Measurements from ENCODE around the gene ELL. TPM values are rescaled to one million over a fixed set of nuclear protein-coding genes. Genes with fewer than 3 reads are reported as not detected.

ELL gene
- total and polyA plus RNA-seq, 9 of the 15 experiments (the other 6 are each of a cell fraction or from before 2014, with no cell fraction given), result 0.24 to 22.5 (median 4.1) TPM

DNA sequence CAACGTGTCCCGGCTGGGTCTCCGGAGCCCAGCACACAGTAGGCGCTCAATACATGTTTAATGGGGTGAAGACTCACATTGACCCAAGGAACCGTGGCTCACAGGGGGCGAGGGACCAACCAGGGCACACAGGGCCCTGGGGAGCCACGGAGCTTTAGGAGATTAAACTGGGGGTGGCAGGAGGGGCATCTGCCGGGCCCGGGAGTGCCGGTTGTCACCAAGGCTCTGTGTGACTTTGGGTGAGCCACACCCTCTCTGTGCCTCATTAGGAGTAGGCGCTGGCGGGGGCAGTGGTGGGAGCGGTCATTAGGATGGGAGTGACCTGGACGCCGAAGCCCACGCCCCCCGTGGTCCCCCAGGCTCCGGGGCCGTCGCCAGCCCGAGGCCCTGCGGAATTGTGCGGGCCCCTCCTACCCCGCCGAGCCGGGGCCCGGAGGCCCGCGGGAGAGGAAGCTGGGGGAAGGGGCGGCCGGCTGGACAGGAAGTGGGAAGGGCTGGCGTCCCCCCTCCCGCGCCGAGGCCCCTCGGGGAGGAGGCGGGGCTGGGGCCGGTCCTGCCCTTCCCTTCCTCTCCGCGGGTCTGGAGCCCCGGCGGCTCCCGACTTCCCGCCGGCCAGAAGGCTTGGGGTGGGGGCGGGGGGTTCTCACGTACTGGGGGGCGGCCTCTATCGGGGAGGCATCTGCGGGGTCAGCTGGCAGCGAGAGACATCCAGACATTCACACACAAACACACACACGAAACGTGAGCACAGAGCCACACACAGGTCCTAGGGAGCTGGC is 104.4 kb downstream of the ELL start (continued):
- TF ChIP-seq, protein P1, sequence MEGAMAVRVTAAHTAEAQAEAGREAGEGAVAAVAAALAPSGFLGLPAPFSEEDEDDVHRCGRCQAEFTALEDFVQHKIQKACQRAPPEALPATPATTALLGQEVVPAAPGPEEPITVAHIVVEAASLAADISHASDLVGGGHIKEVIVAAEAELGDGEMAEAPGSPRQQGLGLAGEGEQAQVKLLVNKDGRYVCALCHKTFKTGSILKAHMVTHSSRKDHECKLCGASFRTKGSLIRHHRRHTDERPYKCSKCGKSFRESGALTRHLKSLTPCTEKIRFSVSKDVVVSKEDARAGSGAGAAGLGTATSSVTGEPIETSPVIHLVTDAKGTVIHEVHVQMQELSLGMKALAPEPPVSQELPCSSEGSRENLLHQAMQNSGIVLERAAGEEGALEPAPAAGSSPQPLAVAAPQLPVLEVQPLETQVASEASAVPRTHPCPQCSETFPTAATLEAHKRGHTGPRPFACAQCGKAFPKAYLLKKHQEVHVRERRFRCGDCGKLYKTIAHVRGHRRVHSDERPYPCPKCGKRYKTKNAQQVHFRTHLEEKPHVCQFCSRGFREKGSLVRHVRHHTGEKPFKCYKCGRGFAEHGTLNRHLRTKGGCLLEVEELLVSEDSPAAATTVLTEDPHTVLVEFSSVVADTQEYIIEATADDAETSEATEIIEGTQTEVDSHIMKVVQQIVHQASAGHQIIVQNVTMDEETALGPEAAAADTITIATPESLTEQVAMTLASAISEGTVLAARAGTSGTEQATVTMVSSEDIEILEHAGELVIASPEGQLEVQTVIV (CRISPR knock-in tag; IDR thresholded peaks at IDR 0.05; ENCODE audit: borderline replicate concordance), result peak; percentile 7; the same call in 1 of the 2 replicates
- TF ChIP-seq ILF3 (IDR thresholded peaks at IDR 0.05; ENCODE audit: borderline replicate concordance) (no peak; the same call in 1 of the 2 replicates), LEF1 (IDR thresholded peaks at IDR 0.05) (0 out of 2 replicates have a peak, but pooled peaks have one; percentile 11), RCOR1 (IDR thresholded peaks at IDR 0.05; ENCODE audit: borderline replicate concordance in 1 of 2, low read depth in 2 of 2, low read length in 2 of 2) (no peak), ZNF586 (CRISPR knock-in tag; conservative IDR thresholded peaks at IDR 0.05) (no peak), GATAD2B (IDR thresholded peaks at IDR 0.05; ENCODE audit: borderline replicate concordance) (peak; percentile 62; the same call in 1 of the 2 replicates), LCOR (CRISPR knock-in tag; IDR thresholded peaks at IDR 0.05) (no peak), RB1 (IDR thresholded peaks at IDR 0.05; ENCODE audit: low read depth) (peak; percentile 64), CREM (IDR thresholded peaks at IDR 0.05; ENCODE audit: low read depth) (no peak; the same call in none of the 2 replicates), POLR2G (IDR thresholded peaks at IDR 0.05; ENCODE audit: low read depth, low read length) (peak; percentile 86), COPS2 (conservative IDR thresholded peaks at IDR 0.05) (no peak)
- TF ChIP-seq, protein P2, sequence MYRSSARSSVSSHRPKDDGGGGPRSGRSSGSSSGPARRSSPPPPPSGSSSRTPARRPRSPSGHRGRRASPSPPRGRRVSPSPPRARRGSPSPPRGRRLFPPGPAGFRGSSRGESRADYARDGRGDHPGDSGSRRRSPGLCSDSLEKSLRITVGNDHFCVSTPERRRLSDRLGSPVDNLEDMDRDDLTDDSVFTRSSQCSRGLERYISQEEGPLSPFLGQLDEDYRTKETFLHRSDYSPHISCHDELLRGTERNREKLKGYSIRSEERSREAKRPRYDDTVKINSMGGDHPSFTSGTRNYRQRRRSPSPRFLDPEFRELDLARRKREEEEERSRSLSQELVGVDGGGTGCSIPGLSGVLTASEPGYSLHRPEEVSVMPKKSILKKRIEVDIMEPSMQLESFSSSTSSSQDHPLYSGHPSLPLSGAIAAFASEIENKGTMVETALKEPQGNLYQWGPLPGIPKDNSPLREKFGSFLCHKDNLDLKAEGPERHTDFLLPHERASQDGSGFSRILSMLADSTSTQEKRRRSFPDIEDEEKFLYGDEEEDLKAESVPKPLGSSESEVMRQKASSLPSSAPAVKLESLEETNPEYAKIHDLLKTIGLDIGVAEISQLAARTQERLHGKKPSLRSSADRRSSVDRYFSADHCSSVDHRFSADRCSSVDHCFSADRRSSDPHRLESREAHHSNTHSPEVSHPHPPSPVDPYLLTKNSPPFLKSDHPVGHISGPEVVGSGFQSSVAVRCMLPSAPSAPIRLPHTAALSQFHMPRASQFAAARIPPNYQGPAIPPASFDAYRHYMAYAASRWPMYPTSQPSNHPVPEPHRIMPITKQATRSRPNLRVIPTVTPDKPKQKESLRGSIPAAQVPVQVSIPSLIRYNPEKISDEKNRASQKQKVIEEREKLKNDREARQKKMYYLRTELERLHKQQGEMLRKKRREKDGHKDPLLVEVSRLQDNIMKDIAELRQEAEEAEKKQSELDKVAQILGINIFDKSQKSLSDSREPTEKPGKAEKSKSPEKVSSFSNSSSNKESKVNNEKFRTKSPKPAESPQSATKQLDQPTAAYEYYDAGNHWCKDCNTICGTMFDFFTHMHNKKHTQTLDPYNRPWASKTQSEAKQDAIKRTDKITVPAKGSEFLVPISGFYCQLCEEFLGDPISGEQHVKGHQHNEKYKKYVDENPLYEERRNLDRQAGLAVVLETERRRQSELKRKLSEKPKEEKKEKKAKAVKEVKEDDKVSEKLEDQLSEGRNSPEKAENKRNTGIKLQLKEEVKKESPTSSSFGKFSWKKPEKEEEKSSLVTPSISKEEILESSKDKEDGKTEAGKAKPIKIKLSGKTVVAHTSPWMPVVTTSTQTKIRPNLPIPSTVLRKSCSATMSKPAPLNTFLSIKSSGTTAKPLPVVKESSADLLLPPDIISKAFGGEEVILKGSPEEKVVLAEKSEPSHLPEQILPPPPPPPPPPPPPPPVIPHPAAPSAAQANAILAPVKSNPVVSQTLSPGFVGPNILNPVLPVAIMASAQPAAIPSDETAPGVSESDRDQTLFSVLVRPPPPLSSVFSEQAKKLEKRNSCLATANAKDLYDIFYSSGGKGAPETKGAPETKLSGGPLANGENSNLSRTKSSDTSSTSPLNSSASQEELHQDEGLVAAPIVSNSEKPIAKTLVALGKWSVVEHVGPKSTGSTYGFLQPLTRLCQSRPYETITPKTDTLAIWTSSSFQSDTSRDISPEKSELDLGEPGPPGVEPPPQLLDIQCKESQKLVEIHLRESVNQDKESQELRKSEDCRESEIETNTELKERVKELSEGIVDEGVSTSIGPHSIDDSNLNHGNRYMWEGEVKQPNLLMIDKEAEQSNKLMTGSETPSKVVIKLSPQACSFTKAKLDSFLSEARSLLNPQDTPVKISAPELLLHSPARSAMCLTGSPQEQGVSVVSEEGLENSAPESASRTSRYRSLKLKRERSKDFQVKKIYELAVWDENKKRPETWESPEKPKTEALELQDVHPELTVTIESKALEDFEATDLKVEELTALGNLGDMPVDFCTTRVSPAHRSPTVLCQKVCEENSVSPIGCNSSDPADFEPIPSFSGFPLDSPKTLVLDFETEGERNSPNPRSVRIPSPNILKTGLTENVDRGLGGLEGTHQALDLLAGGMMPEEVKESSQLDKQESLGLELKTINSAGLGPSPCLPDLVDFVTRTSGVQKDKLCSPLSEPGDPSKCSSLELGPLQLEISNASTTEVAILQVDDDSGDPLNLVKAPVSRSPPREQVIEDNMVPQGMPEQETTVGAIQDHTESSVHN (IDR thresholded peaks at IDR 0.05; ENCODE audit: borderline replicate concordance in 1 of 2, low read depth in 1 of 2), result peak in 1 of 2 experiments; percentile 28; a peak in 1 of 4 replicates
- TF ChIP-seq, protein P3, sequence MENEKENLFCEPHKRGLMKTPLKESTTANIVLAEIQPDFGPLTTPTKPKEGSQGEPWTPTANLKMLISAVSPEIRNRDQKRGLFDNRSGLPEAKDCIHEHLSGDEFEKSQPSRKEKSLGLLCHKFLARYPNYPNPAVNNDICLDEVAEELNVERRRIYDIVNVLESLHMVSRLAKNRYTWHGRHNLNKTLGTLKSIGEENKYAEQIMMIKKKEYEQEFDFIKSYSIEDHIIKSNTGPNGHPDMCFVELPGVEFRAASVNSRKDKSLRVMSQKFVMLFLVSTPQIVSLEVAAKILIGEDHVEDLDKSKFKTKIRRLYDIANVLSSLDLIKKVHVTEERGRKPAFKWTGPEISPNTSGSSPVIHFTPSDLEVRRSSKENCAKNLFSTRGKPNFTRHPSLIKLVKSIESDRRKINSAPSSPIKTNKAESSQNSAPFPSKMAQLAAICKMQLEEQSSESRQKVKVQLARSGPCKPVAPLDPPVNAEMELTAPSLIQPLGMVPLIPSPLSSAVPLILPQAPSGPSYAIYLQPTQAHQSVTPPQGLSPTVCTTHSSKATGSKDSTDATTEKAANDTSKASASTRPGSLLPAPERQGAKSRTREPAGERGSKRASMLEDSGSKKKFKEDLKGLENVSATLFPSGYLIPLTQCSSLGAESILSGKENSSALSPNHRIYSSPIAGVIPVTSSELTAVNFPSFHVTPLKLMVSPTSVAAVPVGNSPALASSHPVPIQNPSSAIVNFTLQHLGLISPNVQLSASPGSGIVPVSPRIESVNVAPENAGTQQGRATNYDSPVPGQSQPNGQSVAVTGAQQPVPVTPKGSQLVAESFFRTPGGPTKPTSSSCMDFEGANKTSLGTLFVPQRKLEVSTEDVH (IDR thresholded peaks at IDR 0.05; ENCODE audit: low read depth, partially characterized antibody), result no peak
